Aorta (tissue), 5 donors: Measurements from ENCODE around the gene ALG9. TPM values are rescaled to one million over a fixed set of nuclear protein-coding genes. Genes with fewer than 3 reads are reported as not detected.

Experiments used
- ATAC-seq: fragments of 200-7000 bp; cut with Tn5 transposase; one replicate; pipeline ENCODE4 v1.9.1; 2022; ENCODE audit warnings: moderate library complexity; ENCODE audit not compliant: low FRiP score
- DNase-seq, 2 donors: peaks; one replicate each; pipeline ENCODE4 v3.0.0-alpha.2; 2020
- H3K27ac ChIP-seq, 2 donors: one replicate each; pipeline ENCODE4 v1.5.1; 2013; ENCODE audit warnings: low read length in 2 of 2, mild to moderate bottlenecking in 2 of 2, moderate library complexity in 2 of 2, control low read depth in 1 of 2, inconsistent platforms in 1 of 2, low read depth in 1 of 2
- H3K27me3 ChIP-seq, 2 donors: one replicate each; pipeline ENCODE4 v1.6.1; 2013; ENCODE audit warnings: control low read depth in 1 of 2, low read length in 1 of 2, mild to moderate bottlenecking in 1 of 2, moderate library complexity in 1 of 2; ENCODE audit not compliant: insufficient read depth in 2 of 2, control insufficient read depth in 1 of 2
- H3K36me3 ChIP-seq, 2 donors: one replicate each; pipeline ENCODE4 v1.6.1; 2013; ENCODE audit warnings: control low read depth in 1 of 2, low read length in 1 of 2, mild to moderate bottlenecking in 1 of 2; ENCODE audit not compliant: insufficient read depth in 2 of 2, control insufficient read depth in 1 of 2
- H3K4me1 ChIP-seq, 2 donors: one replicate each; pipeline ENCODE4 v1.6.1; 2013; ENCODE audit warnings: low read length in 2 of 2, control low read depth in 1 of 2, mild to moderate bottlenecking in 1 of 2, moderate library complexity in 1 of 2; ENCODE audit not compliant: insufficient read depth in 2 of 2, control insufficient read depth in 1 of 2
- H3K4me3 ChIP-seq, 2 donors: one replicate each; pipeline ENCODE4 v1.5.1; 2013; ENCODE audit warnings: low read length in 2 of 2, control low read depth in 1 of 2, mild to moderate bottlenecking in 1 of 2
- H3K9me3 ChIP-seq: one replicate; pipeline ENCODE4 v1.6.1; 2013; ENCODE audit warnings: mild to moderate bottlenecking, low read length; ENCODE audit not compliant: control insufficient read depth
- WGBS, 2 donors: extraction: QIAGEN DNeasy Blood & Tissue Kit; methylation state at CpG; one replicate each; pipeline ENCODE4 v1.1.7; 2013; 5-methylcytosine and 5-hydroxymethylcytosine counted together
- intact Hi-C, 2 donors: fragments of 100-400 bp; cut with DNase I; formaldehyde crosslinking; loops; one replicate each; pipeline versions ENCODE4 v1.14.2 to v1.15.0; 2022
- polyA plus RNA-seq, 2 donors: library from polyadenylated mRNA; stranded (reverse); fragments of 200-250 nt; gene quantifications; one replicate each; pipeline ENCODE4 v1.2.3, GENCODE V29; 2013
- total RNA-seq, 2 donors: library from RNA; stranded (reverse); fragmentation: NEBNext Ultra II Directional; extraction: Animal tissue kit (Norgen Biotek cat#: 25700); gene quantifications; one replicate each; pipeline ENCODE4 v1.2.1, GENCODE V29; 2021
- donor health status: healthy with polysubstance abuse.
- donor health status: Bipolar disorder and iron deficiency.
- donor health status: DM: no; HTN: no; CAD: no.
- donor health status: DM: no; HTN: no; CAD: no.
- donor health status: DM: yes; HTN: yes; CAD: no.

Gene ALG9
- total and polyA plus RNA-seq, 4 donors: 6.4 to 31.0 (median 26.4) TPM

GRCh38 chr11:111736621-111737443 is 134.5 kb downstream of the ALG9 start:
- Histone ChIP-seq H3K27ac (peak overlapping the region; percentile 83 to 85), H3K4me3 (no peak overlapping the region), H3K27me3 (no peaks in the 10 kb centered on the region), H3K36me3 (peaks cover 0 to 1% of the 10 kb centered on the region in 2 donors), H3K4me1 (peaks cover 0 to 3% of the 10 kb centered on the region in 2 donors), H3K9me3 (no peaks in the 10 kb centered on the region)
- ATAC-seq: no peak
- WGBS, 2 donors: 58 to 62% methylated on average over 15 of the region's 15 CpGs
- intact Hi-C loops: loop anchor here in 1 of 2 donors (5.0 kb wide), 1 partner anchor 40 kb away; no protein-coding TSS in a partner anchor
- DNase-seq: no peak

Other genes with a start within 250 kb of the ALG9 start
- gene PPP2R1B, start 105.2 kb downstream of the ALG9 start, total RNA-seq: 10 to 100 TPM; 21.9 to 27.2 TPM
- 1 to 10 TPM; 3.5 to 7.4 TPM for gene PPP2R1B, start 105.2 kb downstream of the ALG9 start, polyA plus RNA-seq
- 1 to 10 TPM; 1.4 to 1.9 TPM for gene FDXACB1, start 7.6 kb upstream of the ALG9 start, total RNA-seq
- 1 to 10 TPM in 1 of 2 donors, under 1 TPM in 1; 0.95 to 1.0 TPM for gene FDXACB1, start 7.6 kb upstream of the ALG9 start, polyA plus RNA-seq
- 10 to 100 TPM in 1 of 2 donors, 1 to 10 TPM in 1; 6.6 to 15.2 TPM for gene CFAP68, start 8.0 kb upstream of the ALG9 start, total RNA-seq
- 10 to 100 TPM; 11.5 to 22.0 TPM for gene CFAP68, start 8.0 kb upstream of the ALG9 start, polyA plus RNA-seq
- gene CRYAB, start 40.2 kb upstream of the ALG9 start, total RNA-seq: 1,000 to 10,000 TPM in 1 of 2 donors, 100 to 1,000 TPM in 1; 323 to 2,347 TPM
- gene CRYAB, start 40.2 kb upstream of the ALG9 start, polyA plus RNA-seq: 100 to 1,000 TPM; 483 to 702 TPM
- 10 to 100 TPM; 18.1 to 24.8 TPM for gene HSPB2, start 41.2 kb upstream of the ALG9 start, total RNA-seq
- 10 to 100 TPM; 13.8 to 60.2 TPM for gene HSPB2, start 41.2 kb upstream of the ALG9 start, polyA plus RNA-seq
- gene C11orf52, start 47.3 kb upstream of the ALG9 start, total RNA-seq: 1 to 10 TPM; 2.7 to 5.2 TPM
- gene C11orf52, start 47.3 kb upstream of the ALG9 start, polyA plus RNA-seq: 1 to 10 TPM; 5.3 to 5.6 TPM
- gene DIXDC1, start 65.8 kb upstream of the ALG9 start, total RNA-seq: 10 to 100 TPM; 54.4 to 61.8 TPM
- gene DIXDC1, start 65.8 kb upstream of the ALG9 start, polyA plus RNA-seq: 10 to 100 TPM; 29.8 to 33.0 TPM
- 10 to 100 TPM; 20.7 to 20.8 TPM for gene DLAT, start 153.8 kb upstream of the ALG9 start, total RNA-seq
- 10 to 100 TPM; 11.9 to 12.8 TPM for gene DLAT, start 153.8 kb upstream of the ALG9 start, polyA plus RNA-seq
- gene PIH1D2, start 202.4 kb upstream of the ALG9 start, total RNA-seq: 1 to 10 TPM in 1 of 2 donors, under 1 TPM in 1; 0.49 to 1.4 TPM
- gene PIH1D2, start 202.4 kb upstream of the ALG9 start, polyA plus RNA-seq: 10 to 100 TPM in 1 of 2 donors, 1 to 10 TPM in 1; 1.0 to 10.3 TPM
- 10 to 100 TPM; 14.7 to 16.3 TPM for gene NKAPD1, start 202.7 kb upstream of the ALG9 start, total RNA-seq
- gene NKAPD1, start 202.7 kb upstream of the ALG9 start, polyA plus RNA-seq: 10 to 100 TPM; 14.4 to 19.7 TPM
- gene TIMM8B, start 215.2 kb upstream of the ALG9 start, total RNA-seq: 10 to 100 TPM; 30.4 to 31.9 TPM
- gene TIMM8B, start 215.2 kb upstream of the ALG9 start, polyA plus RNA-seq: 100 to 1,000 TPM in 1 of 2 donors, 10 to 100 TPM in 1; 45.4 to 131 TPM
- 10 to 100 TPM; 58.4 to 65.2 TPM for gene SDHD, start 215.3 kb upstream of the ALG9 start, total RNA-seq
- 100 to 1,000 TPM in 1 of 2 donors, 10 to 100 TPM in 1; 96.3 to 157 TPM for gene SDHD, start 215.3 kb upstream of the ALG9 start, polyA plus RNA-seq